Activated T-helper 1 cell treated with anti-CD3 and anti-CD28 coated beads, Interleukin-12 subunit alpha, Interleukin-12 subunit beta, Interleukin-2, Interleukin-4 antibody, amounts not matched to agents 30 ng/mL and 10 ng/mL and 1 ng/mL, durations not matched to agents 14 hours and 24 hours and 36 hours (primary cell): ENCODE measurements around the gene CC2D2B. TPM values are rescaled to one million over a fixed set of nuclear protein-coding genes. Genes with fewer than 3 reads are reported as not detected.

ENCODE experiments used
- DNase-seq: peaks from one replicate; pipeline ENCODE4 v3.0.0; 2021; ENCODE audit warnings: low spot score
- H3K27ac Mint-ChIP-seq: one replicate; pipeline ENCODE4 v1.8.0; 2021; ENCODE audit warnings: mild to moderate bottlenecking, mixed read lengths
- H3K27me3 Mint-ChIP-seq: one replicate; pipeline ENCODE4 v1.8.0; 2022; ENCODE audit warnings: mild to moderate bottlenecking, moderate library complexity, mixed read lengths; ENCODE audit not compliant: insufficient read depth
- H3K36me3 Mint-ChIP-seq: one replicate; pipeline ENCODE4 v1.8.0; 2021; ENCODE audit warnings: low read depth, mixed read lengths
- H3K4me1 Mint-ChIP-seq: one replicate; pipeline ENCODE4 v1.8.0; 2021; ENCODE audit warnings: low read depth, mixed read lengths
- H3K4me3 Mint-ChIP-seq: one replicate; pipeline ENCODE4 v1.8.0; 2021; ENCODE audit warnings: mild to moderate bottlenecking, moderate library complexity, mixed read lengths
- H3K9me3 Mint-ChIP-seq: one replicate; pipeline ENCODE4 v1.8.0; 2021; ENCODE audit warnings: mixed read lengths
- intact Hi-C: fragments of 100-400 bp; cut with micrococcal nuclease; formaldehyde crosslinking; loops from one replicate; pipeline ENCODE4 v1.15.1; 2024
- total RNA-seq: library from RNA; stranded (reverse); gene quantifications from 2 replicates; pipeline ENCODE4 v1.2.3, GENCODE V29; 2022

The CC2D2B gene
- total RNA-seq, 1 donor from 2014 or later, result 0.60 TPM

GRCh38 chr10:96082153-96082552, 174.4 kb downstream of the CC2D2B start:
- Mint-ChIP-seq H3K36me3 (peaks cover 9% of the 10 kb centered on the region), H3K9me3 (no peaks in the 10 kb centered on the region), H3K27me3 (no peaks in the 10 kb centered on the region), H3K4me3 (no peak overlapping the region), H3K27ac (no peak overlapping the region), H3K4me1 (peaks cover 10% of the 10 kb centered on the region)
- intact Hi-C loops, result no loop called here
- DNase-seq, result no peak

Other genes starting within 250 kb of the CC2D2B start
- 56.3 and 58.0 TPM in 2 replicates for gene TCTN3, start 214.0 kb upstream of the CC2D2B start, total RNA-seq
- gene ENTPD1, start 151.8 kb upstream of the CC2D2B start, total RNA-seq, result 25.8 and 26.3 TPM in 2 replicates
- gene CCNJ, start 135.6 kb downstream of the CC2D2B start, total RNA-seq, result 9.7 and 10.2 TPM in 2 replicates
- 14.3 and 16.2 TPM in 2 replicates for gene ZNF518A, start 222.3 kb downstream of the CC2D2B start, total RNA-seq